Ishikawa (cell line): ENCODE measurements around the gene TENT5C.

Source experiments
- CREB1 ChIP-seq: IDR thresholded peaks from 2 replicates; pipeline ENCODE4 v1.6.1; 2012; ENCODE audit warnings: low read depth
- EGR1 ChIP-seq: IDR thresholded peaks from 2 replicates; pipeline ENCODE4 v1.6.1; 2012
- EP300 ChIP-seq: IDR thresholded peaks from 2 replicates; pipeline ENCODE4 v1.6.1; 2012; ENCODE audit warnings: borderline replicate concordance
- NFIC ChIP-seq: IDR thresholded peaks from 2 replicates; pipeline ENCODE4 v1.6.1; 2012
- TAF1 ChIP-seq: IDR thresholded peaks from 2 replicates; pipeline ENCODE4 v1.6.1; 2012; ENCODE audit warnings: low read depth, mild to moderate bottlenecking
- TEAD4 ChIP-seq: IDR thresholded peaks from 2 replicates; pipeline ENCODE4 v1.6.1; 2012
- YY1 ChIP-seq: IDR thresholded peaks from 2 replicates; pipeline ENCODE4 v1.6.1; 2012; ENCODE audit warnings: low read depth
- TF ChIP-seq, protein P1 (sequence below): IDR thresholded peaks from 2 replicates; pipeline ENCODE4 v1.6.1; 2012
- TF ChIP-seq, protein P2 (sequence below): IDR thresholded peaks from 2 replicates; pipeline ENCODE4 v1.6.1; 2012; ENCODE audit warnings: low read depth, mild to moderate bottlenecking

- no peak for TF ChIP-seq TEAD4
- TF ChIP-seq TAF1: no peak
- TF ChIP-seq NFIC: no peak
- no peak for TF ChIP-seq EP300
- no peak for TF ChIP-seq YY1
- TF ChIP-seq CREB1: no peak
- TF ChIP-seq, protein P1, sequence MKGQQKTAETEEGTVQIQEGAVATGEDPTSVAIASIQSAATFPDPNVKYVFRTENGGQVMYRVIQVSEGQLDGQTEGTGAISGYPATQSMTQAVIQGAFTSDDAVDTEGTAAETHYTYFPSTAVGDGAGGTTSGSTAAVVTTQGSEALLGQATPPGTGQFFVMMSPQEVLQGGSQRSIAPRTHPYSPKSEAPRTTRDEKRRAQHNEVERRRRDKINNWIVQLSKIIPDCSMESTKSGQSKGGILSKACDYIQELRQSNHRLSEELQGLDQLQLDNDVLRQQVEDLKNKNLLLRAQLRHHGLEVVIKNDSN: no peak
- TF ChIP-seq, protein P2, sequence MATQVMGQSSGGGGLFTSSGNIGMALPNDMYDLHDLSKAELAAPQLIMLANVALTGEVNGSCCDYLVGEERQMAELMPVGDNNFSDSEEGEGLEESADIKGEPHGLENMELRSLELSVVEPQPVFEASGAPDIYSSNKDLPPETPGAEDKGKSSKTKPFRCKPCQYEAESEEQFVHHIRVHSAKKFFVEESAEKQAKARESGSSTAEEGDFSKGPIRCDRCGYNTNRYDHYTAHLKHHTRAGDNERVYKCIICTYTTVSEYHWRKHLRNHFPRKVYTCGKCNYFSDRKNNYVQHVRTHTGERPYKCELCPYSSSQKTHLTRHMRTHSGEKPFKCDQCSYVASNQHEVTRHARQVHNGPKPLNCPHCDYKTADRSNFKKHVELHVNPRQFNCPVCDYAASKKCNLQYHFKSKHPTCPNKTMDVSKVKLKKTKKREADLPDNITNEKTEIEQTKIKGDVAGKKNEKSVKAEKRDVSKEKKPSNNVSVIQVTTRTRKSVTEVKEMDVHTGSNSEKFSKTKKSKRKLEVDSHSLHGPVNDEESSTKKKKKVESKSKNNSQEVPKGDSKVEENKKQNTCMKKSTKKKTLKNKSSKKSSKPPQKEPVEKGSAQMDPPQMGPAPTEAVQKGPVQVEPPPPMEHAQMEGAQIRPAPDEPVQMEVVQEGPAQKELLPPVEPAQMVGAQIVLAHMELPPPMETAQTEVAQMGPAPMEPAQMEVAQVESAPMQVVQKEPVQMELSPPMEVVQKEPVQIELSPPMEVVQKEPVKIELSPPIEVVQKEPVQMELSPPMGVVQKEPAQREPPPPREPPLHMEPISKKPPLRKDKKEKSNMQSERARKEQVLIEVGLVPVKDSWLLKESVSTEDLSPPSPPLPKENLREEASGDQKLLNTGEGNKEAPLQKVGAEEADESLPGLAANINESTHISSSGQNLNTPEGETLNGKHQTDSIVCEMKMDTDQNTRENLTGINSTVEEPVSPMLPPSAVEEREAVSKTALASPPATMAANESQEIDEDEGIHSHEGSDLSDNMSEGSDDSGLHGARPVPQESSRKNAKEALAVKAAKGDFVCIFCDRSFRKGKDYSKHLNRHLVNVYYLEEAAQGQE: no peak
- no peak for TF ChIP-seq EGR1
Measured at GRCh38 chr1:117654493-117655219, 48.8 kb downstream of the TENT5C start.
